Muscle of leg (tissue), 11 donors: ENCODE measurements around the gene GAB4. TPM values are rescaled to one million over a fixed set of nuclear protein-coding genes. Genes with fewer than 3 reads are reported as not detected.
A peak's percentile ranks its signal among the peaks of the same experiment; 100 is the strongest.

Experiments
- DNase-seq: peaks from one replicate; pipeline ENCODE4 v3.0.0; 2013
- H3K27ac ChIP-seq: one replicate; pipeline ENCODE4 v1.5.1; 2013; ENCODE audit warnings: mild to moderate bottlenecking, low read length, control low read depth
- H3K27me3 ChIP-seq: one replicate; pipeline ENCODE4 v1.6.1; 2013; ENCODE audit warnings: low read length; ENCODE audit not compliant: control insufficient read depth, insufficient read depth
- H3K36me3 ChIP-seq: one replicate; pipeline ENCODE4 v1.6.1; 2013; ENCODE audit warnings: low read length; ENCODE audit not compliant: control insufficient read depth, insufficient read depth
- H3K4me1 ChIP-seq: one replicate; pipeline ENCODE4 v1.6.1; 2013; ENCODE audit warnings: low read length; ENCODE audit not compliant: control insufficient read depth, insufficient read depth
- H3K4me3 ChIP-seq: one replicate; pipeline ENCODE4 v1.5.1; 2013; ENCODE audit warnings: low read length, control low read depth
- H3K9me3 ChIP-seq: replicated peaks from 2 replicates; pipeline ENCODE4 v1.6.1; 2013; ENCODE audit warnings: low read depth, low read length; ENCODE audit not compliant: control insufficient read depth
- WGBS: methylation state at CpG from one replicate; pipeline ENCODE4 v1.1.5; 2013; ENCODE audit warnings: missing lambda C conversion rate; ENCODE audit not compliant: insufficient coverage; 5-methylcytosine and 5-hydroxymethylcytosine counted together
- polyA plus RNA-seq, 8 donors: library from polyadenylated mRNA; unstranded; fragments of 120-200 nt; gene quantifications; one replicate each; pipeline versions ENCODE4 v1.2.1 to v1.2.3, GENCODE V29; 2013; ENCODE audit warnings: inconsistent platforms in 1 of 8, low replicate concordance in 1 of 8; ENCODE audit not compliant: insufficient read length in 8 of 8, insufficient read depth in 1 of 8
- total RNA-seq: library from RNA; stranded (reverse); fragments of 120-200 nt; gene quantifications from one replicate; pipeline ENCODE4 v1.2.4, GENCODE V29; 2013

GAB4 gene
- total and polyA plus RNA-seq, 9 donors = not detected

- Histone ChIP-seq H3K36me3 (no peaks in the 10 kb centered on the region), H3K4me1 (no peaks in the 10 kb centered on the region), H3K27me3 (no peaks in the 10 kb centered on the region), H3K27ac (no peak overlapping the region), H3K4me3 (no peak overlapping the region), H3K9me3 (peaks cover 9% of the 10 kb centered on the region)
- WGBS = 77% methylated on average over 5 of the region's 7 CpGs
- no peak for DNase-seq
Observed at GRCh38 chr22:16987822-16988221, 20.2 kb downstream of the GAB4 start.

DNA sequence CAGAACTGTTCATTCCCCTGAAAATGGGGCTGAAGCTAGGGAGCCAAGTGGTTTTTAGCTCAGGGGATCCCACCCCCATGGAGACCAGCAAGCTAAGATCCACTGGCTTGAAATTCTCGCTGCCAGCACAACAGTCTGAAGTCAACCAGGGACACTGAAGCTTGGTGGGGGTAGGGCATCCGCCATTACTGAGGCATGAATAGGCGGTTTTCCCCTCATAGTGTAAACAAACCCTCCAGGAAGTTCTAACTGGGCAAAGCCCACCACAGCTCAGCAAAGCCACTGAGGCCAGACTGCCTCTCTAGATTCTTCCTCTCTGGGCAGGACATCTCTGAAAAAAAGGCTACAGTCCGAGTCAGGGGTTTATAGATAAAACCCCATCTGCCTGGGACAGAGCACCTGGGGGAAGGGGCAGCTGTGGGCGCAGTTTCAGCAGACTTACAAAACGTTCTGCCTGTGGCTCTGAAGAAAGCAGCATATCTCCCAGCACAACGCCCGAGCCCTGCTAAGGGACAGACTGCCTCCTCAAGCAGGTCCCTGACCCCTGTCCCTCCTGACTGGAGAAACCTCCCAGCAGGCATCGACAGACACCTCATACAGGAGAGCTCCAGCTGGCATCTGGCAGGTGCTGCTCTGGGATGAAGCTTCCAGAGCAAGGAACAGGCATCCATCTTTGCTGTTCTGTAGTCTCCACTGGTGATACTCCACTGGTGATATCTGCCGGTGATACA, 32.7 kb downstream of the GAB4 start:
- Histone ChIP-seq H3K27ac (no peak overlapping the region), H3K9me3 (no peaks in the 10 kb centered on the region), H3K4me1 (no peaks in the 10 kb centered on the region), H3K4me3 (no peak overlapping the region), H3K27me3 (peaks cover 2% of the 10 kb centered on the region), H3K36me3 (no peaks in the 10 kb centered on the region)
- DNase-seq = no peak
- WGBS = 67% methylated on average over 7 of the region's 10 CpGs

DNA sequence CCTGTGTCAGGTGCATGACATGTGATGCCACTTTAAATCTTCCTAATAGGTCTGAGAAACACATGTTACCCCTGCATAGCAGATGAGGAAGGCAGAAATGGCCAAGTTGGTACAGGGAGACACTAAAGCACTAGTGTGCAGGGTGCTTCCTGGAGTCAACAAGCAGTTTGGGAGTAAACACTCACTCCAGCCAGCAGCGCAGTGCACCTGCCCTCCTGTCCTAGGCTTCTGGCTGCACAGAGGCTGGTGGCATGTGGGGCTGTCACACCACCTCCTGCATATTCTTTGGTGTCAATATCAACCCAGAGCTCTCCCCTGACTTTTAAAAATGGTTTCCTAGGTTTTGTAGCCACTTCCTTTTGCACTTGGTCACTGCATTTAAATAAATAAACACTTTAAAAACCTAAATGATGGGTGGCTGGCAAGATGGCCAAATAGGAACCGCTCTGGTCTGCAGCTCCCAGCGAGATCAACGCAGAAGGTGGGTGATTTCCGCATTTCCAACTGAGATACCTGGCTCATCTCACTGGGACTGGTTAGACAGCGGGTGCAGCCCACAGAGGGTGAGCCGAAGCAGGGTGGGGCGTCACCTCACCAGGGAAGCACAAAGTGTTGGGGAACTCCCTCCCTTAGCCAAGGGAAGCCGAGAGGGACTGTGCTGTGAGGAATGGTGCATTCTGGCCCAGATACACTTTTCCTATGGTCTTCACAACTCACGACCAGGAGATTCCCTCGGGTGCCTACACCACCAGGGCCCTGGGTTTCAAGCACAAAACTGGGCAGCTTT, 33.5 kb downstream of the GAB4 start:
- no peak for DNase-seq
- no peaks in the 10 kb centered on the region for H3K36me3 ChIP-seq
- peaks cover 2% of the 10 kb centered on the region for H3K27me3 ChIP-seq
- WGBS = 86% methylated on average over 6 of the region's 11 CpGs
- H3K27ac ChIP-seq = no peak overlapping the region
- no peaks in the 10 kb centered on the region for H3K4me1 ChIP-seq
- no peaks in the 10 kb centered on the region for H3K9me3 ChIP-seq
- H3K4me3 ChIP-seq = no peak overlapping the region

- no peak for DNase-seq
- WGBS = 100% methylated on average over 2 of the region's 2 CpGs
- Histone ChIP-seq H3K36me3 (no peaks in the 10 kb centered on the region), H3K4me3 (no peak overlapping the region), H3K4me1 (no peaks in the 10 kb centered on the region), H3K27ac (no peak overlapping the region), H3K27me3 (peaks cover 2% of the 10 kb centered on the region), H3K9me3 (no peaks in the 10 kb centered on the region)
Observed at GRCh38 chr22:16973591-16974297, 34.3 kb downstream of the GAB4 start.

- no peak overlapping the region for H3K4me3 ChIP-seq
- H3K27ac ChIP-seq = no peak overlapping the region
- H3K27me3 ChIP-seq = peaks cover 2% of the 10 kb centered on the region
- 76% methylated on average over 1 of the region's 4 CpGs for WGBS
- no peaks in the 10 kb centered on the region for H3K4me1 ChIP-seq
- no peaks in the 10 kb centered on the region for H3K9me3 ChIP-seq
- H3K36me3 ChIP-seq = no peaks in the 10 kb centered on the region
- DNase-seq = no peak
Observed at GRCh38 chr22:16972311-16972710, 35.7 kb downstream of the GAB4 start.

GRCh38 chr22:16970446-16970845, 37.6 kb downstream of the GAB4 start:
- Histone ChIP-seq H3K36me3 (no peaks in the 10 kb centered on the region), H3K9me3 (no peaks in the 10 kb centered on the region), H3K27ac (no peak overlapping the region), H3K27me3 (peaks cover 2% of the 10 kb centered on the region), H3K4me3 (no peak overlapping the region), H3K4me1 (no peaks in the 10 kb centered on the region)
- no peak for DNase-seq
- WGBS = 0% methylated on average over 1 of the region's 4 CpGs

DNA sequence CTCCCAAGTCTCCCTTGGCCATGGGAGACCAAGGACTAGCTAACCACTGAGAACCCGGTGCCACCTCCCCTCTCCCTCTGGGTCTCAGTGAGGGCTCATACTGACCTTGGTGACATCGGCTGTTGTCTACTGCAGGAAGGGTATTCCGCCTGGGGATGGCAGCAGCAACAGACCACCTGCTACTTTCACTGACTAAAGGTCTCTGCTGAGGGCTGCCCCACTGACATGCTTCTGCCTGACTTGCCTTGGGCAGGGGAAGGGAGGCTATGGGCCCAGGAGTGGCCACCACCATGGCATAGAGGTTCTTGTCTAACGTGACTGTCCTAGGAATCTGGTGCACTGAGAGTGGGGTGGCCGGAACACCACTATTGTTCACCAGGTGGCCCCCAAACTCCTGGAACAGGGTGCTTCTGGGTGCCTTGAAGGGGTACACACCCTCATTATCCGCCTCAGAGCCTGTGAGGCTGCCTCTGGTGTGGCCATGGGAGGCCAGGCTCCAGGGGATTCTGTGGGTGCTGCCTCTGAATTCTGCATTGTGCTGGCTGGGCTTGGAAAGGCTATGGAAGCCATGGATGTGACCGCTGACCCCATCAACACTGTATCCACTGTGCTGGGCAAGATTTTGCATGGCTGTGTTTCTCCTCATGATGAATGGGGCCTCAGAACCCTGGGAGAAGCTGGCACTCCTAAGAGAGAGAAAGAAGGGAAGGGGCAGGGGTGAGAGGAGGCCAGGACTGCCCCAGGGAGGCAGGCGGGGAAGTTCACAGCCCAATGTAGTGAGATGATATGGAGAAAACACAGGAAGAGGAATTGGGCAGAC, 38.3 kb downstream of the GAB4 start:
- H3K9me3 ChIP-seq = no peaks in the 10 kb centered on the region
- H3K4me3 ChIP-seq = no peak overlapping the region
- H3K27me3 ChIP-seq = peaks cover 2% of the 10 kb centered on the region
- DNase-seq = peak; percentile 8
- no peaks in the 10 kb centered on the region for H3K4me1 ChIP-seq
- 96% methylated on average over 2 of the region's 8 CpGs for WGBS
- no peaks in the 10 kb centered on the region for H3K36me3 ChIP-seq
- H3K27ac ChIP-seq = no peak overlapping the region

GRCh38 chr22:16968218-16968595, 39.8 kb downstream of the GAB4 start:
- Histone ChIP-seq H3K4me1 (no peaks in the 10 kb centered on the region), H3K4me3 (no peak overlapping the region), H3K9me3 (no peaks in the 10 kb centered on the region), H3K36me3 (no peaks in the 10 kb centered on the region), H3K27ac (no peak overlapping the region), H3K27me3 (peaks cover 2% of the 10 kb centered on the region)
- WGBS = 90% methylated on average over 7 of the region's 7 CpGs
- DNase-seq = no peak

DNA sequence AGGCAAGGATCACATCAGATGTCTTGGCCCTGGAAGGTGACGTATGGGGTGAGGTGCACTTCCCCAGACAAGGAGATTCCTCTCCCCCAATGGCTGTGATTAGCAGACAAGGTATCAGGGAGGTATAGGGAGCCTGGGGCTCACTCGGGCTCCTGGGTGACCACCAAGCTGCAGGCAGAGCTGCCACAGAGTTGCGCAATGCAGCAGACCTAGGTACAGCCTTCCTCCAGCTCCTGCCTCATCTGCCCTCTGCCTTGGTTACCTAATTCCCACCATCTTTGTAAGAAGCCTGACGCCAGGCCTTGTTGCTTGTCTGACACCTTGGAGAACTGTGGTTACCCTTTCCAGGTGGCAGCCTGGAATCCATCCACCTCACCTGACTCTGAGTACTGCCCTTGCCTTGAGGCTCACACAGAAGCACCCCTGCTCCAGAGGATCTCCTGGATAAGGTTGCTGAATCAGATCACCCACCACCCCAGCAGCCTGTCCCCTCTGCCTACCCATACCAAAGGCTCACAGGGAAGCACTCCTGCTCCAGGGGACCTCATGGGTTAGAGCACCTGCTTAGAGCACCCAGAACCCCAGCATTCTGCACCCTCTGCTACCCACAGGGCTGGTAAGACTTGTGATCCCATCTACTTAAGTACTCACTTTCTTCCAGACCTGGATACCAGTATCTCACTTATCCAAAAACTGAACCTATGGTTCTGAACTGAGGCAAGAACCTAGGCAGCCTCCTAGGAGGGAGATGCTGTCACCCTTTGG, 40.4 kb downstream of the GAB4 start:
- Histone ChIP-seq H3K4me1 (no peaks in the 10 kb centered on the region), H3K36me3 (no peaks in the 10 kb centered on the region), H3K9me3 (no peaks in the 10 kb centered on the region), H3K27ac (no peak overlapping the region), H3K4me3 (no peak overlapping the region), H3K27me3 (no peaks in the 10 kb centered on the region)
- 71% methylated on average over 3 of the region's 4 CpGs for WGBS
- DNase-seq = no peak
